HG03558 (cell line): ENCODE results near the gene ZNF580.

Experiments
- ATAC-seq: cut with Tn5 transposase; IDR thresholded peaks from one replicate; pipeline ENCODE4 v1.9.1; 2021; ENCODE audit warnings: moderate number of reproducible peaks; ENCODE audit not compliant: unreplicated experiment; ENCODE audit errors: extremely low read depth

ZNF580 gene

DNA sequence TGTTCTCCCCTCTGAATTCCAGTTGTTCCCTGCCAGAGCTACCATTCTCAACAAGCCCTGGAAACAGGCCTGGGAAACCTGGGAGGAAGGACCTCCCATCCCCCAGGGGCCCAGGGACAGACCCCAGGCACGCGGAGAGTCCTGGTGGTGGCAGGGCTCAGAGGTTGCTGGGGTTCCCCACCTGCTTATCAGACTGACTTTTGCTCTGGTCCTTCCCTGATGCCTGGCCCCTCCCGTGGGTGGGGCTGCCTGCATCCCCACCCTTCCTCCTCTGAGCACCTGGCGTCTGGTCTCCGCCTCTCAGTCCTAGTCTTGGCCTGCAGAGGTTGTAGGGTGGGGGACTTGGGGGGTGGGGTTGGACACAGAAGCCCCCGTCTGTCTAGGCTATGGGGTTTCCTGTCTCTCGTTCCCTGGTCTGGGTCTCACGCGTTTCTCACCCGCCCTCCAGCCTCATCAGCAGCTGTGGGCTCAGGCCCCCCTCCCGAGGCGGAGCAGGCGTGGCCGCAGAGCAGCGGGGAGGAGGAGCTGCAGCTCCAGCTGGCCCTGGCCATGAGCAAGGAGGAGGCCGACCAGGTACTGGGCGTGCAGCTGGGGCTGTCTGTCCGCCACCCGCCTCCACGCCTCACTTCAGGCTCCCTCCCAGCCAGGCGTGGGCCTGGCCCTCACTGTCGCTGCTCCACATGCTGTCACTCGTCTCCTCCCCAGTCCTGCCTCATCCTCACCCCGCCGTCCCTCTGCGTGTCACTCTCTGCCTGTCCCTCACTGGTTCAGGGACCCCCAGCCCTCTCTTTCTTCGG lies 47.8 kb downstream of the ZNF580 start:
- no peak for ATAC-seq

DNA sequence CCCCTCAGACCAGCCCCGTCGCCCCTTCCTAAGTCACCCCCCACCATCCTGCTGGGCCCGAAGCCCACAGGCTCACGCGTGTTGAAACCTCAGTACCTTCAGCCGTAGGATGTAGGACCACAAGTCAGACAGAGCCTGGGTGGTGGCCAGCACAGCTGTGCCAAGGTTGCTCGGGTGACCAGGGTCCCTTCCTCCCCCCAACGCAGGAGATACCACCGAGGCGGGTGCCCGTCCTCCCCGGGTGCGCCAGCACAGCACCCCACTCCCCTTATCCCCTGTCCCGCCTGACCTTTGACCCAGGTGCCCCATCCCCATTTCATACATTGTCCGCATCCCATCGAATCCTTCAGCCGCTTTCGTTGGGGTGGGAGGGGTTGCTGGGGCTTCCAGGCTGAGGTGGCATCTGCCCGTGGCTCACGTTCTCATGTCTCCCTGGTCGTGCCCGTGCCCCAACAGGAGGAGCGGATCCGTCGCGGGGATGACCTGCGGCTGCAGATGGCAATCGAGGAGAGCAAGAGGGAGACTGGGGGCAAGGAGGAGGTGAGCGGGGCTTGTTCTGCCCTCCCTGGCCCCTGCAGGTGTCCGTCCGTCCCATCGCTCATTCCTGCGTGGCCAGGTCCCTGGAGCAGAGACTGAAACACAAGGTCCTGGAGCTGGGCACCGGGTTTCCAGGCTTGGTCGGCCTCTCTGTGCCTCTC lies 48.8 kb downstream of the ZNF580 start:
- no peak for ATAC-seq

GRCh38 chr19:55690109-55690768 lies 49.4 kb downstream of the ZNF580 start:
- ATAC-seq = no peak

DNA sequence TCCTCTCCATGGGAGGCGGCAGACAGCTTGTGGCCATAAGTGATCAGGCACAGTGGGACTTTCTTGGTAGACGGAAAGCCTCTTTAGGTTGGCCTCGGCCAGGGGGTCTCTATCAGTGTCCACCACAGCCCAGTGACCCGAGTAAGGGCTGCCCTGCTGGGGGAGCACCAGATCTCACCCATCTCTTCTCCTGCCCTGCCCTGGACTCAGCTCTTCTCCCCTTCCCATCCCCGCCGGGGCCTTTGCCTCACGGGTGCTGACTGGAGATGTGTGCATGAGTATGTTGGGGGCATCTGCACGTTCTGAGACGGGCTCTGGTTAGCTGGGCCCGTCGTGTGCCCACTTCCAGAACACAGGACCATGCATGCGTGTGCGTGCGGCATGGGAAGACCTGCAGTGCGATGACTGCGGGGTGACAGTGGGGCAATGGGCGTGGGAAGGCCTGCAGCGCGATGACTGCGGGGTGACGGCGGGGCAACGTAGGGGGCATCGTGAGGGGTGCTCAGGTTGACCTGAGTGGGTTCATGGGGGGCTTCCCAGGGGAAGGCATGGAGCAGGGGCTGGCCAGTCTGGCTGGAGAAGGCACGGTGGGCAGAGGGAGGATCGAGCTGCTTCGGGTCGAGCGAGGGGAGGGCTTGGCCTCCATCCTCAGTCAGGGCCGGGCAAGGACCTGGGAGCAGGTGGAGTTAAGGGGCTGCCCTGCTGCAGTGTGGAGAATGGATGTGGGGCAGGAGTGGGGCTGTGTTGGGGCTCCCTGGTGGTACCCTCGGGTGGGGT lies 50.2 kb downstream of the ZNF580 start:
- no peak for ATAC-seq

DNA sequence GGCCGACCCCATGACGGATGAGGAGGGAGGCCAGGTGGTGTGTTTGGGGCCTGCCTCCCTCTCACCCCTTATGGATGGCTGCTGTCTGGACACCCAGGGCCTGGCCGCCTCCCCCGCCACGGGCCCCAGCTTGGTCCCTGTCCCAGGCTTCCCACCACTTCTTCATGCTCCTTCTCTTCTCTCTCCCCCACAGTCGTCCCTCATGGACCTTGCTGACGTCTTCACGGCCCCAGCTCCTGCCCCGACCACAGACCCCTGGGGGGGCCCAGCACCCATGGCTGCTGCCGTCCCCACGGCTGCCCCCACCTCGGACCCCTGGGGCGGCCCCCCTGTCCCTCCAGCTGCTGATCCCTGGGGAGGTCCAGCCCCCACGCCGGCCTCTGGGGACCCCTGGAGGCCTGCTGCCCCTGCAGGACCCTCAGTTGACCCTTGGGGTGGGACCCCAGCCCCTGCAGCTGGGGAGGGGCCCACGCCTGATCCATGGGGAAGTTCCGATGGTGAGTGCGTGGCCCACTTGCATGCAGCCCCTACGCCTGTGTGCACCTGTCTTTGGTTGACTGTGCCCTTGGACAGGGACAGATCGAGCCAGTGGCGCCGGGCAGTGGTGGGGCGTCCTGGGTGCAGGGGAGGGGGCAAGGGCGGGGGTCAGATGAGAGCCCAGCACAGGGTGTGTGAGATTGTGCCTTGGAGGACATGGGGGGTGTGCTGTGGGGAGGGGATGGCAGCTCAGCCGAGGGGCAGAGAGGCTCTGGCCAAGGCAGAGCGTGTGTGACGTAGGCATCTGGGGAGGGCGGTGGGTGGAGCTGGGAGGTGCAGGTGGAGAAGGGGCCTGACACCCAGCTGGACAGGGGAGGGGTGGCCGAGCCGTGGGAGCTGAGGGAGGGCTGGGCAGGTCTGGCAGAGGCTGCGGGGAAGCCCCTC lies 51.0 kb downstream of the ZNF580 start:
- ATAC-seq = no peak

- no peak for ATAC-seq
Measured at GRCh38 chr19:55692681-55693081, 51.9 kb downstream of the ZNF580 start.
